ENCODE results near the gene EML6.

- no peak for TF ChIP-seq USF2 (IDR thresholded peaks at IDR 0.05; ENCODE audit: borderline replicate concordance, low read depth, low read length)
- TF ChIP-seq CTCF (IDR thresholded peaks at IDR 0.05 in 2 of 3, conservative IDR thresholded peaks at IDR 0.05 in 1 of 3; ENCODE audit: control insufficient read depth in 2 of 3, extremely low read depth in 1 of 3, insufficient read depth in 1 of 3, low read depth in 3 of 3, low read length in 3 of 3): no peak
- no peak for TF ChIP-seq RELA (IDR thresholded peaks at IDR 0.05; ENCODE audit: borderline replicate concordance, partially characterized antibody)
- no peak for TF ChIP-seq POLR2A (IDR thresholded peaks at IDR 0.05; ENCODE audit: low read depth, low read length)
- TF ChIP-seq CEBPB (IDR thresholded peaks at IDR 0.05; ENCODE audit: borderline replicate concordance in 1 of 2, low read depth in 2 of 2, low read length in 2 of 2): no peak
- TF ChIP-seq TAF1 (IDR thresholded peaks at IDR 0.05; ENCODE audit: borderline replicate concordance, low read depth, low read length): no peak
- TF ChIP-seq CUX1 (IDR thresholded peaks at IDR 0.05; ENCODE audit: insufficient replicate concordance, low read depth, low read length): no peak
- no peak for TF ChIP-seq ZNF274 (IDR thresholded peaks at IDR 0.05; ENCODE audit: insufficient read depth, insufficient read length)
- no peak for TF ChIP-seq MAX (IDR thresholded peaks at IDR 0.05; ENCODE audit: low read depth, low read length)
Observed at GRCh38 chr2:55006306-55006705, 282.8 kb downstream of the EML6 start.

All from GM12878 (cell line).